HG02759 (cell line): Measurements from ENCODE around the gene EHF.
"Not testable (repeated sequence)": the region's sequence is repeated elsewhere in the genome, so short reads cannot be mapped to it uniquely, and the experiment has no call there.

Experiments
- ATAC-seq: cut with Tn5 transposase; IDR thresholded peaks from one replicate; pipeline ENCODE4 v1.9.1; 2021; ENCODE audit warnings: mild to moderate bottlenecking, moderate library complexity; ENCODE audit not compliant: unreplicated experiment

Gene EHF

DNA sequence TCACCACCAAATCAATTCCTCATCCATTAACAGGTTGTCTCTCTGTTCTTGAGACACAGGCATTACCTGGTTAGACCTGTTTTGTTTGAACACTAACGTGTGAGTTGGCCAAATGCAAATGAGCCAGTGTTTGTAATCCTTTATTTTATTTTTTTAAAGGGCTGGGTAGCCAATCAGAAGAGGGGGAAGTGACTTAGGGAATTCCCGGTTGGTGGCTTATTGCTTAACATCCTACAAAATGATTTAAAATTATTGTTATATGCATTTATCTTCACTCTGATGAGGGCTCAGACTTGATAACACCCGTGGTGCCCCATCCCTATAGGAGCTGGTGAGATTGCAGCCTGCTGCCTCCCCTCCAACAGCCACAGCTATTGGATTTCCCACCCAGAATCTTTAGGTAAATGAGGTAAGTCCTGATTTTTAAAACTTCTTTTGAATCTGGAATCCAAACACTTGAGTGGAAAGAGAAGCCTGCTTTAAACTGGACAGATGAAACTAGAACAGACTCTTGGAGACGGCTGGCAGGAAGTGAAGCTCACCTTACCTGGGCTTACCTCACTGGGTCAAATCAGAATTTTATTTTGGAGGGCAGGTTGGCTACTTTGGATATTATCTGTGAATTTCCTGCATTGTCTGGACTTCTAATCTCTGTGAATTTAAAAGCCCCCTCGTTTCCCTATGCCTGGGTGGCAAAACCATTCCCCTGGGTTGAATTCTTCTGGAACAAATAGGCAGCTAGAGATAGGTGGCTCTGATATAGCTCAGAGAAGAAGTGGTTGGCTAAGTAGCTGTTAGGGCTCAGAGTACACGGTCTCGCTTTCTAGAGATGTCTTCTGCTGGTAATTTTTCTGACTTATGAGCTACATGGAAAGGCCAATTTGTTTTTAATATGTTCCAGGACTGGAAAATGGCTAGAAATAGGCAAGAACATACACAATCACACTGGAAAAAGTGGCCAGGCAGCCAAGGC, at the start of gene EHF:
Gene EHF (plus strand): TSS at position 274 of the 973 bp plus-strand sequence. CDS start 21,538 bp downstream, outside the sequence.
- no peak for ATAC-seq

- ATAC-seq, result no peak
Observed at GRCh38 chr11:34573537-34573936, 47.4 kb upstream of the EHF start.

GRCh38 chr11:34575261-34575660, 45.6 kb upstream of the EHF start:
- no peak for ATAC-seq

DNA sequence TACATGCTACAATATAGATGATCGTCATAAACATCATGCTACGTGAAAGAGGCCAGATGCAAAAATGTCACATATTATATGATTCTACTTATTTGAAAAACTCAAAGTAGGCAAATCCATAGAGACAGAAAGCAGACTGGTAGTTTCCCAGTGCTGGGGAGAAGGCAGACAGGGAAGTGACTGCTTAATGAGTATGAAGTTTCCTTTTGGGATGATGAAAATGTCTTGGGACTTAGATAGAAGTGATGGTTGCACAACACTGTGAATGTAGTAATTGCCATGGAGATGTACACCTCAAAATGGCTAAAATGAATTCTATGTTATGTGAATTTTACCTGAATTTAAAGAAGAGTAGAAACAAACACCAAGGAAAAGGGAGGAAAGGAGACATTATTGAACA, 45.2 kb upstream of the EHF start:
- ATAC-seq, result no peak

DNA sequence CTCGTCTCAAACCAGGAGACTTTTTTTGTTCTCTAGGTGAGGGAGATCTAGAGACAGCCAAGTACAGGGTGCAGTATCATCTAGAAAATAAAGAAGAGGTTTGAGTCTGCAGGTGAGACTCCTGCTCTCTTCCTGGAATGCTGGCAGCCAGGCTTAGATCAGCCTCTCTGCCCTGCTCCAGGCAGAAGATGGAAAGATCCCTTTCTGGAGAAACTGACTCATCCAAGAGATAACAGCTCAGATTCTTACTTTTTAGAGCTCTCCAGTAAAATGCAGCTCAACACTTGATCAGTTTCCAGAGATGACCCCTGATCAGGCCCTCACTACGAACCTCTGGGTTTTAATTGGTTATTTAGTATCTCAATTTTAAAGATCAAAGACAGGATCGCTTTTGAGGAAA, 44.6 kb upstream of the EHF start:
- no peak for ATAC-seq

DNA sequence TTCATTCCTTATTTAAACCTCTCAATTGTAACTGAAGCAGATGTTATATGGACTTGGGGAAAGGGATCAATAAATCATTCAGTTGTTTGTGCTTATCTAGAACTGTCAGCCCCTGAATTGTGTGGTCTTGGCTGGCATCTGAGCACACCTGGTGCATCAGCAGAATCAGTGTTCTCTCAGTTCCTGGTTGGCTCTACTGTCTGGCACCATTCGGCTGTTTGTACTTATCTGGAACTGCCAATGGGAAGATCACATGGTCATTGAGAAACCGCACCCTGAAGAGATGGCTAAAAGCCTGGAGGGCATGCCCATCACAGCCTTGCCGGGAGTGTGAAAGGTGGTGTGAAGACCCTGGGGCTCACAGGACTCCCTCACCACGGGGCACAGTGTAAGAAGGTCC, 37.1 kb upstream of the EHF start:
- ATAC-seq, result no peak

DNA sequence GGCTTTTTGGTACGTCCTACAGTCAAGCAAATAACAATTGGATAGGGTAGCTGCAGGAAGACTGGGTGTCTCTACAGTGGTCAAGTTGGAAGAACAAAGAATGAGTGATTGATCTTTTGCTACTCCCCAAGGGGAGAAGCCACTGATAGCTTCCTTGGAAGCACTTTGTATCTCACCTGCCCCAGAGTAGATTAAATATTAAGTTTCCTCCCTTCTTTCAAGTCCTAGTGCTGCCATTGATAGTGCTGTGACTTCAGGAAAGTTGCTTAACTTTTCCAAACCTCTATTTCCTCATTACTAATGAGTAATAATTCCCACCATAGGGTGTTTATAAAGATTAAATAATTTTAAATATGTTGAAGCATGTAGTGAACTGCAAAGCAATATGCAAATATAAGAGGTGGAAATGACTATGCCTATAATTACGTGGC, 35.6 kb upstream of the EHF start:
- no peak for ATAC-seq

DNA sequence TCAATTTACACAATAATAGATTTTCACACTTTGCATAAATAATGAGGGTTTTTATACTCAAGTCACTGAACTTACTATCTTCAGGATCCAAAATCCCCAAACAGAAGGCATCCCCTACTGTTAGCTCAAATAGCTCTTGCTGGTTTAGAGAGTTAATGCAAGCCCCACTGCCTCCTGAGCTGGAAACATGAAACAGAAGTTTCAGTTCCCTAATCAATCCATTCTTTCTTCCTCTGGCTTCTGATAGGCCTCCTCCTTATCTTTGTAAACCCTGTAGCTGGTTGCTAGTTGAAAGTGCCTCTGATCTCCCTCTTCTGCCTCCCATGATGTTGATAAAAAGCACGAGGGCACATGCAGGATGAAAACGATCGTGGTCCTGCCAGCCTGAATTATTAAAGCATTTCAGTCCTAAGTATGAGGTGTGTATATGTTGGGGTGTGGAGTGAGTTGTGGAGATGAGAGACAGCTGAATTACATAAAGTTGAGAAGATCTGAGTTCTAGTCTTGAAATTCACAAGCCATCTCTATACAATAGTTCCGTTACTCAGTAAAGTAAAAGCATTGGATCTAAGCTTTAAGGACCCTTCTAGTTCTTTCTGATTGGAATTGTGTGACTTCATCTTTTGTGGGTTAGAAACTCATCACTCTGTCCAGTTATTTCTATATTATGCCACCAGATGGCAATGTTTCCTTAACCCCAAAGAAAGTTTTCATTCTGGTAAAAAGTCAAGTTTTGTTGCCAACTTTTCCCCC, 35.0 kb upstream of the EHF start:
- peak; percentile 80 for ATAC-seq

DNA sequence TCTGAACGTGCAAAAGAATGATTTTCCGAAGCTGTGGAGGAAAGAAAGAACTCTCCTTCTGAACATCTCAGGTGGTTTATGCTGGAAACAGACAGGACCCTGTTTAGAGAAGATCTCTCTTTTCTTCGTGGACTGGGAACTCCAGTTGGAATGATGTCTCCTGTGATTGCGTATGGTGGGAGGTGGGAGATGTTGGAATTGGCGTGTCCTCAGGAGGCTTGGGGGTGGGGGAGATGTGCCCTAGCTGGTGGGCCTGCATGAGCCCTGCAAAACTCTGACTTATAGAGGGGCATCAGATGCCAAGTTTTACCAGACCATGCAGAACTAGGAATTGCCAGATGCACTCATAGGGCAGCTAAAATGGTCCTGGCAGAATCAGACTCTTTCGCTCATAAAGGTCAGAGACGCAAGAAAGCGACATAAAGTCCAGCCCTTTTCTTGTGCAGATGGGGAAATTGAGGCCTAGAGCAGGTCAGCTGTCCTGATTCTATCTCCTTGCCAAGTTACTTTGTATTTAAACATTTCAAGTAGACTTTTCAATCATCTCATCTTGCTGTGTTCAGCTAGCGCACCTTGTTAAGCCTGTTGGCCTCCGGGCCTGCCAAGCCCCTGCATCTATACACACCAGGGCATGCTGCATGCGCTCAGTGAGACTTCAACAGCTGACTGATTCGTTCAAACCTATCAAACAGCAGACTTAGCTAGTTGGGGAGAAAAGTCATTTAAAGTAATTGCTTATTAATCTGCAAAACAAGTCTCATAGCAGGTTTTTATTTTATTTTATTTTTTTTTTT, 34.2 kb upstream of the EHF start:
- ATAC-seq, result no peak

GRCh38 chr11:34587282-34587677, 33.6 kb upstream of the EHF start:
- no peak for ATAC-seq

- no peak for ATAC-seq
Observed at GRCh38 chr11:34588023-34588422, 32.9 kb upstream of the EHF start.

- no peak for ATAC-seq
Observed at GRCh38 chr11:34588701-34589100, 32.2 kb upstream of the EHF start.

- ATAC-seq, result not testable (repeated sequence)
Observed at GRCh38 chr11:34589177-34589576, 31.7 kb upstream of the EHF start.

GRCh38 chr11:34593085-34593484, 27.8 kb upstream of the EHF start:
- ATAC-seq, result no peak

GRCh38 chr11:34594603-34595002, 26.3 kb upstream of the EHF start:
- no peak for ATAC-seq

DNA sequence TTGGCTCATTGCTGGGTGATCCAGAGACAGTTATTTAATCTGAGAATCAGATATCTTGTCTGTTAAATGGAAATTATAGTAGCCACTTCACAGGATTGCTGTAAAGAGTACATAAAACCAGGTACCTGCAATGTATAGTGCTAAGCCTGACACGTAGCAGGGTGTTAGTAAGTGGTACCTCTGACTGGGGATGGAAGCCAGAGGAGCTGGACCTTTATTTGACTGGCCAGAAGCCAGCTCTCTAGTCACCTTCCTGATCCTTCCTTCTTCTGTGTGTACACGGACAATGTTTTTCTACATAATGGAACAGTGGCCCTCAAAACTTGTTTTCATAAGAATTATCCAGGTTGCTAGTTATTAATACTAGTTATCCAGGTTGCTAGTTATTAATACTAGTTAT, 25.5 kb upstream of the EHF start:
- ATAC-seq, result no peak

DNA sequence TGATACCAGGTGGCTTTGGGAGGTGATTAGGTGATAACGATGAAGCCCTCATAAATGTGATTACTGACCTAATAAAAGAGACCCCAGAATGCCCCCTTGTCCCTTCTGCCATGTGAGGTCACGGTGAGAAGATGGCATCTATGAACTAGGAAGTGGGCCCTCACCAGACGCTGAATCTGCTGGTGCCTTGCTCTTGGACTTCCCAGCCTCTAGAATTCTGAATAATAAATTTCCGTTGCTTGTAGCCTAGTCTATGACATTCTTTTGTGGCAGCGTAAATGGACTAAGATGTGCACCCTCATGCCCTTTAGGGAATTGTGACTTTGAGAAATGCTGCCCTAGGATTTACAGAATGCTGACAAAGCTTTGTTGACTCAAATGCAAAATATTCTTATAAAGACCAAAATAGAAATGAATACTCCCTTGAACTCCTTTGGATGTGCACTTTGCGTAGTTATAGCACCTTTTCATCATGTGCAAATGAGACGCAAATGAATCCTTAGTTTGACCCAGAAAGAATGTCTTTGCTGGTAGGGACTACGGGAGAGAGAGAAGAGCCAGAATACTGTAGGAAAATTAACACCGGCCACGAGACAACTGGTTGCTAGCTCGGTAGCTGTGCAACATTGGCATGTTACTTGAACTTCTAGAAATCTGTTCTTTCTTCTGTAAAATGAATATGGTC, 24.8 kb upstream of the EHF start:
- ATAC-seq, result no peak

DNA sequence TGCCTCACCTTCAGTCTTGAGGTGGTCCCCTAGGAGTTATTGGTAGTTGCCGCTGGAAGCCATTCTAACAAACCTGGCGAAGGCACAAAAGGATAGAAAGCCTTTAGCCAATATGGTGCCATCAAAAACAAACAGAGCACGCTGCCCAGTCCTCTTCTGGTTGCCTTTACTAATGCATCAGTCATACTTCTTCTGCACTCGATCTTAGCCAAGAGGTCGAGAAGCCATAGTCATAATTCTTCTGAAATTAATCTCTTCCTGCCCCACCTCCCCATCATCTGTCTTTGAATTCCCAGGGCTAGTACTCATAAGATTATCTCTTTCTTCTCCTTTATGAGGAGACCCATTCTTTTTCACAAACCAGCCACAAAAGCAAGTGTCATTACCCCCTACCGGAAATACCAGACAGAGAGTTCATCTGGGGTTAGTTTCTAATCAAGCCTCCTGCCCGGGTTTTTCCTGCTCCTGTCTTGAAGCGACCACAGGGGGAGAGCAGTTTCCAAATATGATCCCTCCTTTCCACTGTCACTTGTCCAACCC, 21.4 kb upstream of the EHF start:
- no peak for ATAC-seq

DNA sequence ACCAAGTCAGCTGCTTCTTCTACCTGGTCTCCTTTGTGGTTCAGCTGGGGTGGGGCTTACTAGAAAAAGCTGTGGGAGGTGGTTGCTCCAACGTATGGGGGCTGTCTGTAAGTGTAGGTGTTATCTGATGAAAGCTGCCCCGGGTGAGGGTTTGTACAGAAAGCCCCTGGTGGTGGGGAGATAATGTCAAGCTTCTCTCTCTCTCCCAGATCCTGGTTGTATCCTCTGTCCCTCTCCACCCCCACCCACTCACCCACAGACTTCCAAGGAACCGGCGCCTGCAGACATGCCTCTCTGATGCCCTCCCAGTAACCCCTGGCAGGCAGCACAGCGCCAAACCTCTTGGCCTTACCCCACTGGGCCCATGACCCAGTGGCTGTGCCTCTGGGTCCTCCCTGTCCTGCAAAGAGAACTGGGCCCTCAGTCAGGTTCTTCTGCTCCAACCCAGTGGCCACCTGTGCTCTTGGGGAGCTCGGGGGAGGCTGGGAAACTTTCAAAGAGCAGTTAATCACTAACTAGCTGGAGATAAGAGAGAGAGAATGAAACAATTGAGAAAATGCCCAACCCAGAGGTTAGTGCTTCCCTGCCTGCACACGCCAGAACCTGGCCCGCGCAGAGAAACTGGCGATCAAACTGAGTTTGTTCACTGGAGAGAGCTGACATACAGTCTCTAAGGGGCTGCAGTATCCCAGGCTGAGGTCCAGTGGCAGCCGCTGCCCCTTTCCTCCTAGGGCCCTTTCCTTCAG, 20.4 kb upstream of the EHF start:
- ATAC-seq, result no peak

GRCh38 chr11:34601085-34601444, 19.8 kb upstream of the EHF start:
- ATAC-seq, result no peak
